Mesothelial cell of epicardium (in vitro differentiated cells): ENCODE data around the gene SMARCD3. TPM values are rescaled to one million over a fixed set of nuclear protein-coding genes. Genes with fewer than 3 reads are reported as not detected.
A peak's percentile ranks its signal among the peaks of the same experiment; 100 is the strongest.

Source experiments
- DNase-seq, 2 experiments: peaks; one replicate each; pipeline ENCODE4 v3.0.0; 2021; ENCODE audit warnings: low spot score in 2 of 2; ENCODE audit not compliant: unreplicated experiment in 2 of 2
- H3K27ac Mint-ChIP-seq: 2 replicates; pipeline ENCODE4 v1.8.0; 2021; ENCODE audit warnings: mixed read lengths
- H3K27me3 Mint-ChIP-seq: 2 replicates; pipeline ENCODE4 v1.8.0; 2021; ENCODE audit warnings: low read depth, mixed read lengths
- H3K36me3 Mint-ChIP-seq: 2 replicates; pipeline ENCODE4 v1.8.0; 2021; ENCODE audit warnings: mixed read lengths
- H3K4me1 Mint-ChIP-seq: 2 replicates; pipeline ENCODE4 v1.8.0; 2021; ENCODE audit warnings: mixed read lengths
- H3K4me3 Mint-ChIP-seq: 2 replicates; pipeline ENCODE4 v1.8.0; 2021; ENCODE audit warnings: mild to moderate bottlenecking, moderate library complexity, mixed read lengths
- H3K9me3 Mint-ChIP-seq: 2 replicates; pipeline ENCODE4 v1.8.0; 2021; ENCODE audit warnings: mixed read lengths
- total RNA-seq: library from RNA; stranded (reverse); gene quantifications from 3 replicates; pipeline ENCODE4 v1.2.1, GENCODE V29; 2021
- TF ChIP-seq, protein P1 (sequence below): fragments of 200-600 bp; sonication (generic); IDR thresholded peaks from one replicate; pipeline ENCODE4 v1.5.0; 2021; ENCODE audit warnings: antibody characterized with exemption; ENCODE audit not compliant: unreplicated experiment

Gene SMARCD3
- total RNA-seq, 1 donor from 2014 or later = 114 TPM

DNA sequence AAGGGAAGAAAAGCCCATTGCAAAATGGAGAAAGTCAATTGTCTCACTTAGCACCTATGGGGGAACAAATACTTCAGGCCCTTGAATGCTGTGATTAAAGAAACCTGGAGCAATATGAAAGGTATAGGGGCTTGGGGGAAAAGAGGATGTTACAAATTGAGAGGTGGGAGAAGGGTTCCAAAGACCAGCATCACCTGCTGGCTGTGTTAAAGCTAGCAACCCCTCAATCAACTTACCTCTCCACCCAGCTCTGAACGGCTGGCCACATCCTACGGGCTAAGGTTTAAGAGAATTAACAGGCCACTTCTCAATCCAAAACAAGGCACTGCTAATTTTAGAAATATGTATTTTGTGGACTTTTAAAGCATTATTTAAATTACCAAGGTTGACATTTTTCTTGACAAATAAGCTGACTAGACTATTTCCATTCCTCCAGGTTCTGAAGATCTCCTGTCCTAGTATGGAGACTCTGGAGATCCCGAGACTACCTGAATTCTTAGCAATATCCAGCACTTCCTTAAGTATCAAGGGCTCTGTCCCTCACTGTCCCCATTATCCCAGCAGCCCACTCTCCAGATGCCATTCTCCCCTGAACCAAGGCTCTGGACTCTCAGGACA is 37.2 kb downstream of the SMARCD3 start:
- H3K9me3 Mint-ChIP-seq = no peaks in the 10 kb centered on the region
- peaks cover 11% of the 10 kb centered on the region for H3K27me3 Mint-ChIP-seq
- TF ChIP-seq, protein P1, sequence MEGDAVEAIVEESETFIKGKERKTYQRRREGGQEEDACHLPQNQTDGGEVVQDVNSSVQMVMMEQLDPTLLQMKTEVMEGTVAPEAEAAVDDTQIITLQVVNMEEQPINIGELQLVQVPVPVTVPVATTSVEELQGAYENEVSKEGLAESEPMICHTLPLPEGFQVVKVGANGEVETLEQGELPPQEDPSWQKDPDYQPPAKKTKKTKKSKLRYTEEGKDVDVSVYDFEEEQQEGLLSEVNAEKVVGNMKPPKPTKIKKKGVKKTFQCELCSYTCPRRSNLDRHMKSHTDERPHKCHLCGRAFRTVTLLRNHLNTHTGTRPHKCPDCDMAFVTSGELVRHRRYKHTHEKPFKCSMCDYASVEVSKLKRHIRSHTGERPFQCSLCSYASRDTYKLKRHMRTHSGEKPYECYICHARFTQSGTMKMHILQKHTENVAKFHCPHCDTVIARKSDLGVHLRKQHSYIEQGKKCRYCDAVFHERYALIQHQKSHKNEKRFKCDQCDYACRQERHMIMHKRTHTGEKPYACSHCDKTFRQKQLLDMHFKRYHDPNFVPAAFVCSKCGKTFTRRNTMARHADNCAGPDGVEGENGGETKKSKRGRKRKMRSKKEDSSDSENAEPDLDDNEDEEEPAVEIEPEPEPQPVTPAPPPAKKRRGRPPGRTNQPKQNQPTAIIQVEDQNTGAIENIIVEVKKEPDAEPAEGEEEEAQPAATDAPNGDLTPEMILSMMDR = no peak
- DNase-seq = no peak
- no peak overlapping the region for H3K4me3 Mint-ChIP-seq
- peaks cover 26% of the 10 kb centered on the region for H3K36me3 Mint-ChIP-seq
- peaks cover 9% of the 10 kb centered on the region for H3K4me1 Mint-ChIP-seq
- peak overlapping the region; percentile 26 for H3K27ac Mint-ChIP-seq

DNA sequence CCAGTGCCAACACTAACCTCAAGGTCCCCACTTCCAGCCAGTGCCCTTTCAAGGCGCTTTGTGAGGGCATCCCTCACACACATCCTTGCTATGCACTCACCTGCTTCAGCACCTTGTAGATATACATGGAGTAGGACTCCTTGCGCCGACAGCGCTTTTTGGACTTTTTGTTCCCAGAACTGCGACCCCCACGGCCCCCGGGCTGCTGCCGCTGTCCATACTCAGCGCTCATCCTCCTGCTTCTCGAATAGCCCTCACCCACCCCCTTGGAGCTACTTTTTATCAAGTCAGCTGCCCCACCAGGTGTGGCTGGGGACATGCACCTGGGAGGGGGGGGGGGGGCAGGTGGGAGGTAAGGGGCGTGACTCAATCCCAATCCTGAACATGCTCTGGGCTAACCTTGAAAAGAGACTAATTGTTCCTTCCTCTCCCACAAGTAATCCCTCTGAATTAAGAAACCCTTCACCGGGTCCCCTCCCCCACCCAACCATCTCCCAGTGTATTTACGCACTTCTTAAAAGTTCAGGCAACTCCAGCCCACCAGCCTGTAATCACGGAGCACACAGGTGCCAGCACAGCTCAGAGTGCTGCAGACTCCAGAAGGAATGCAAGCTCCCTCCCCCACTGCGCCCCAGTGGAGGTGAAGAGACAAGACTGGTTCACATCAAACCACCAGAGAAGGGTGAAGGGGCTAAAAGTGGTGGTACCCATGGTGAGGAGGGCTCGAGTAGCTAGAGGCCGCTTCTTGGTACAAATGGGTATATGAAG is 38.2 kb downstream of the SMARCD3 start, which contains the start of gene H2BK1:
Gene H2BK1 (minus strand): TSS at position 402 of the 768 bp plus-strand sequence. CDS start 170 bp downstream, at position 232.
- Mint-ChIP-seq H3K4me1 (peaks cover 9% of the 10 kb centered on the region), H3K36me3 (peaks cover 19% of the 10 kb centered on the region), H3K9me3 (no peaks in the 10 kb centered on the region), H3K27me3 (peaks cover 20% of the 10 kb centered on the region), H3K27ac (no peak within 1 kb of the TSS), H3K4me3 (no peak within 1 kb of the TSS)
- DNase-seq = no peak
- TF ChIP-seq, protein P1 = no peak

DNA sequence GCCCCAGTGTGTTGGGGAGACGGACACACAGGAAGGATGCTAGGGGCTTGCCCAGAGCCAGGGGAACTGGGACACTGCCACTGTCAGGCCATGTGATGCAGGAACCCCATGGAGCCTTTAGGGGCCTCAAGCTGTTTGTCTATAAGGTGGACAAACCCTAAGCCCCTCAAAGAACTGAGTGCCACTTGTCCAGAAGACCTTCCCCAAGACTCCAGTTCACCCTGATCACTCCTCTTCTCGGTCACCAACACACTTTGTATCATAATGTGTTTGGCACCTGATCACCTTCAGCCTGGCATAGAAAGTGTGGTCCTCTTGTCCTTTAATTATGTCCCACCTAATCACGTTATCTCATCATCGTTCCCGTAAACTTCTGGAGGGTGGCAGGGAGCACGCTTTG is 38.9 kb downstream of the SMARCD3 start:
- H3K36me3 Mint-ChIP-seq = peaks cover 13% of the 10 kb centered on the region
- H3K4me3 Mint-ChIP-seq = no peak overlapping the region
- no peak overlapping the region for H3K27ac Mint-ChIP-seq
- no peaks in the 10 kb centered on the region for H3K9me3 Mint-ChIP-seq
- no peak for DNase-seq
- H3K27me3 Mint-ChIP-seq = peaks cover 27% of the 10 kb centered on the region
- TF ChIP-seq, protein P1 = no peak
- H3K4me1 Mint-ChIP-seq = peaks cover 9% of the 10 kb centered on the region

DNA sequence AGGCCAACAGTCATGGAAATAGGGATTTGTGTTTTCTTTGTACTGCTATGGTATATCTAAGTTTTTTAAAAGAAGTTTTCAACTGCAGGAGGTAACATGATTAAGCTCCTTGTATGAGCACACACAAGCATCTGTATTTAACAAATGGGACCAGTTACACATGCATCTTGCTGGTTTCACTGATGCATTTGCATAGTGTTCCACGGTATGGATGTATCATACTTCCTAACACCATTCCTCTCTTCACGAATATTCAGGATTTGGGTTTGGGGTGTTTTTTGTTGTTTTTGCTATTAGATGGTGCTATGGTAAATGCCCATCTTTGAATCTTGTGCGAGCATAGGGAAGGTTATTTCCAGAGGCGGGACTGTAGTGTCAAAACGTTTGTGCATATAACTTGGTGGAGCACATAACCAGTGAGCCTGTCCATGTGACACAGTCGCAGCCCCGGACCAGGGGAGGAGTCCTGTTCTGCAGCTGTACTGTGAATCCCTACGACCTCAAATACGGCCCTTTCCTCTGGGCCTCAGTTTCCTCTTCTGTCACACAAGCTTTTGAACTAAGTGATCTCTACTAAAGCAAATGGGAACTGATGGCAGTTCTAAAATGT is 40.1 kb downstream of the SMARCD3 start:
- Mint-ChIP-seq H3K27ac (no peak overlapping the region), H3K4me3 (no peak overlapping the region), H3K36me3 (peaks cover 6% of the 10 kb centered on the region), H3K27me3 (peaks cover 37% of the 10 kb centered on the region), H3K9me3 (no peaks in the 10 kb centered on the region), H3K4me1 (peaks cover 9% of the 10 kb centered on the region)
- DNase-seq = no peak
- TF ChIP-seq, protein P1 = no peak

DNA sequence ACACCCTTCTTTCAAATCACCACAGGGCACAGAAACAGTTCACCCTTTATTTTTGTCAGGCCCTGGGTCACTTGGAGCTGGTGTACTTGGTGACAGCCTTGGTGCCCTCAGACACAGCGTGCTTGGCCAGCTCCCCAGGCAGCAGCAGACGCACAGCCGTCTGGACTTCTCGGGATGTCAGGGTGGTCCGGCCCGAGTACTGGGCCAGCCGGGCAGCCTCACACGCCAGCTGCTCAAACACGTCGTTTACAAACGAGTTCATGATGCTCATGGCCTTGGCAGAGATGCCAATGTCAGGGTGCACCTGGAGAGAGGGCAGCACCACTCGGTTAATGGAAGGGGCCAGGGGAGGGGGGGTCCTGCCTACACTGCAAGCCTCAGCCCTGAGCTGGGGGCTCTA is 40.7 kb downstream of the SMARCD3 start:
- H3K4me3 Mint-ChIP-seq = no peak overlapping the region
- peaks cover under 1% of the 10 kb centered on the region for H3K36me3 Mint-ChIP-seq
- no peak for DNase-seq
- H3K9me3 Mint-ChIP-seq = no peaks in the 10 kb centered on the region
- H3K27ac Mint-ChIP-seq = no peak overlapping the region
- TF ChIP-seq, protein P1 = no peak
- H3K27me3 Mint-ChIP-seq = peaks cover 42% of the 10 kb centered on the region
- H3K4me1 Mint-ChIP-seq = peaks cover 9% of the 10 kb centered on the region
